RCC 7860 (cell line): ENCODE measurements around the gene TSPAN18.

Experiments used
- DNase-seq: peaks from one replicate; pipeline ENCODE4 v3.0.0-alpha.2; 2015; ENCODE audit warnings: low spot score
- FAIRE-seq: peaks from 2 replicates; lab custom pipeline; 2012; peaks lifted over from hg19 to GRCh38; lab: Jason Lieb, UNC

TSPAN18 gene

DNA sequence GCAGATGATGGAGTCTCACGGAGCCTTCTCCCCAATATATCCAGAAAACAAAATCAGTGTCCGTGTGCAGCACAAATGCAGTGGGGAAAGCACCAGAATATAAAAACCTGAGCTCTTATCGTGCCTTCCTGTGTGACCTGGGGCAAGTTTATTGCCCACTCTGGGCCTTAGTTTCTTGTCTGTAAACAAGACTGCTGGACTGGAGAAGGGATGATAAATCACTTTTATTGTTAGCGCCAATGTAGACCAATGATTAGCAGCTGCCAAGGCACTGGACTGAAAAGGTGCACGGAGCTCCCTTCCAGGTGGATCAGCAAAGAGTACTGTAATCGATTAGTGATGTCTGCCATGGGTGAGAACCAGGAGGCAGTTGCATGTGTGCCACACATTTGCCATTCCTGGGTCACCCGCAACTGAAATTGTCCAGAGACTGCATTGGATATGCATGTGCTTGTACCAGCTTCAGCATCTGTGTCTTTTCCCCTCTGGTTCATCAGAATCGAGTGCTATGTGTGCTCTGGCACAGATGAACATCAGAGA is 89.2 kb downstream of the TSPAN18 start:
- FAIRE-seq (no peak), DNase-seq (no peak)

GRCh38 chr11:44816761-44817160 is 90.0 kb downstream of the TSPAN18 start:
- DNase-seq (no peak), FAIRE-seq (no peak)

DNA sequence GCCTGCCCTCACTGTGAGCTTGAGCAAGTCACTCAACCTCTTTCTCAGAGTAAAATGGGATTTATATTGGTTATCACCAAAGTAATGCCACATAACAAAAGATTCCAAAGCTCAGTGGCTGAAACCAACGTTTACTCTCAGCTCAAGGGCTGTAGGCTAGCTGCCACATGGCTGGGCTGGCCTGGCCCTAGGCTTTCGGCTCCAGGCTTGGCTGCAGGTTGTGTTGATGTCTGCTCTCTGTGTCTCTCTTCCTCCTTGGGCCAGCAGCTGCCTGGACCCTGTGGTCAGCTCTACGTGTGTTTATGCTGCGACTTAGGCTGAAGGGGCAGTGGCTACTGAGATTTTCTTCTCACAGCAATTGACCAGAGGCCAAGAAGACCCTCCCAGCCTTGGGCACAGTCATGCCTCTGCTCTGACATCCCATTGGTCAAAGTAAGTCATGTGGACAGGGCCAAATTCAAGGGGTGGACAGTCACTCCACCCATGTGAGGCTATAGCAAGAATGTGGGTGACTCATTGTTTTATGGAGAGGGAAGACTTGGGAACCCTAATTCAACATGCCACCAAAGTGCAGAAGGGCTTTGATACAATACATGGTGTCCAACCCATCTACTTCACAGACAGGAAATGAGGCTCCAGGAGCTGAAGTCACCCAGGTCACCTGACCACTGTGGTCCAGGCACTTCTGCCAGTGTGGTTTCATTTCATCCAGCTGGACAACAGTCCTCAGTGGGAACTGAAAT is 90.6 kb downstream of the TSPAN18 start:
- no peak for DNase-seq
- no peak for FAIRE-seq

GRCh38 chr11:44818110-44818509 is 91.3 kb downstream of the TSPAN18 start:
- no peak for FAIRE-seq
- DNase-seq = no peak

DNA sequence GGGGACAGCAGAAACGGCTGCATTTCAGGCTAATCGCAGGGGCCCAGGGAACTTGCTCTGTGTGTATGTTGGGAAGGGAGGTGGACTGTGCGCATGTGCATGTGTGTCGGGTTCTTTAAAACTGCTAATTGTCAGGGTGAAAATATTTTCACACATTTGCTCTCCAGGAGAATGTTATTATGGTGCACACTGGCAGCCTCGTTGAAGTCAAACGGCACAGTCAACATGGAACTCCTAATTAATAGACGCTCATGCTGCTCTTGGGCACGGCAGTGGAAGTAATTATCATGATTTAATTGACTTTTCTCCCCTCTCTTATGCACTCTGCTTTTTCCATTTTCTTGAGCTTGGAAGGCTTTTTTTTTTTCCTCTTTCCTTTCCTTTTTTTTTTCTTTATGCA is 92.6 kb downstream of the TSPAN18 start:
- DNase-seq (no peak), FAIRE-seq (no peak)

GRCh38 chr11:44822369-44822768 is 95.6 kb downstream of the TSPAN18 start:
- no peak for DNase-seq
- FAIRE-seq = no peak

- DNase-seq (no peak), FAIRE-seq (no peak)
These were observed 96.2 kb downstream of the TSPAN18 start for GRCh38 chr11:44823006-44823405.

DNA sequence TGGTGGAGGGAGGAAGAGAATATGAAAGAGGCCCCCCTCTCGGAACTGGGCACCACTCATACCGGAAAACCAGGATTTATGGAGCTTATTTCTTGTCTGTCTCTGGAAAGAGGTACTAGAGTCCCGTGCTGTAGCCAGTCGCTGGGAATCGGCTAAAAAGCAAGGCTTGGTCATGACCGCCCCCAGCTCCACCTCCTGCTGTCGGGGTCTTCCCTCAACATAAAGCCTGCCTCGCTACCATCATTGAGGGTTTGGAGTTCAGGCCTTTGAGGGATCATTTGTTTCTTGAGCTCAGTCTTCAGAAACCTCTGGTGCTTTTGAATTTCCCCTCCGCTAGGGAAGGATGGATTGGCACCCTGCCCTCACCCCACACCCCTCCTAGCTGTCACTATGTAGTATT is 97.1 kb downstream of the TSPAN18 start:
- FAIRE-seq (no peak), DNase-seq (no peak)

DNA sequence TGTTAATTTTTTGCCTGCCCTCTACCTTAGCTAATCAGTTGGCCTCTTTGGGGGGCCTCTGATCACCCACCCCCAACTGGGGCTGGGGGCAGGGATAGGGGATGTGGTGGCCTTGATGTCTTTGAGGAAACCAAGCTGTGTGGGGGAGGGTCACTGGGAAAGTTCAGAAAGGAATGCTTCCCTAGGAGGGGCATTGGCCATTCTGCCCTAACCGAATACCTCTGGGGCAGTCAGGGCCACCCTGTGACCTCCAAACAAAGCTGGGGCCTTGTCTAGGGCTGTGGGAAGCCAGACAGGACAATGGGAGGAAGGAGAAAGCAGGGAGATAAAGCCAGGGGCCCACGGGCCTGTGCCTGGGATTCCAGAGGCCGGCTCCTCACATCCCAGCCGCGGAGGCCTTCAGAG is 97.5 kb downstream of the TSPAN18 start:
- FAIRE-seq = no peak
- DNase-seq = no peak

- no peak for DNase-seq
- no peak for FAIRE-seq
These were observed 98.5 kb downstream of the TSPAN18 start for GRCh38 chr11:44825058-44825785.

GRCh38 chr11:44826922-44827643 is 100.3 kb downstream of the TSPAN18 start:
- DNase-seq (no peak), FAIRE-seq (no peak)

DNA sequence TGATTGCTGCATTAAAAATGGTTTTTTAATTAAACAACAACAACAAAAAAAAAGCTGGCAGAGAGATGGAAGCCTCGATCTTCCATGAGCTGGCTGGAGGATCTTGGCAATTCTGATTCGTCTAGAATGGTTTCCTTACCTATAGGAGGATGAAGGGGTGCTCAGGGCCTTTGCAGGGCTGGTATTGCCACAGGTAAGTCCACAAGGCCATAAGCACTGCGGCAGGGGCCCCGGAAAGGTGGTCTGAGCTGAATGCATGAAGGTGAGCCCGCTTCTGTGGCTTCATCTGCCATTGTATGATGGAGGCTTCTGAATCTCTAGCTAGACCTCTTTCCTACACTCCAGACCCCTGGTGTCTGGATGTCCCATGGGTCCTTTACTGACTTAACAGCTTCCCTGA is 101.5 kb downstream of the TSPAN18 start:
- DNase-seq = no peak
- FAIRE-seq = no peak

DNA sequence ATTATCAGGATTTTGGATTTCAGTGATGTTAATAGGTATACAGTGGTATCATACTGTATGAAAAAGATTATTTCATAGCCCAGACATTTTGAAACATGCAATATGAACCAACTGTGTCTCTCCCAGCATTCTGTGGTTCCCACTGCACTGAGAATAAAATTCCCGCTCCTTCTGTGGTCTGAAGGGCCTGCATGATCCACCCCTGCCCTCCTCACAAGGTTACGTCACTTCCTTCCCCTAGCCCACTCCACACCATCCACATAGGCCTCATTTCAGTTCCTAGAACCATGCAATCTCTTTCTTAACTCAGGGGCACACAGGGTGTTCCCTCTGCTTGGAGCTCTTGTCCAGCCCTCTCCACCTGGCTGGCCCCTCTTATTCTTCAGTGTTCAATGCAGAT is 103.1 kb downstream of the TSPAN18 start:
- DNase-seq (no peak), FAIRE-seq (no peak)

DNA sequence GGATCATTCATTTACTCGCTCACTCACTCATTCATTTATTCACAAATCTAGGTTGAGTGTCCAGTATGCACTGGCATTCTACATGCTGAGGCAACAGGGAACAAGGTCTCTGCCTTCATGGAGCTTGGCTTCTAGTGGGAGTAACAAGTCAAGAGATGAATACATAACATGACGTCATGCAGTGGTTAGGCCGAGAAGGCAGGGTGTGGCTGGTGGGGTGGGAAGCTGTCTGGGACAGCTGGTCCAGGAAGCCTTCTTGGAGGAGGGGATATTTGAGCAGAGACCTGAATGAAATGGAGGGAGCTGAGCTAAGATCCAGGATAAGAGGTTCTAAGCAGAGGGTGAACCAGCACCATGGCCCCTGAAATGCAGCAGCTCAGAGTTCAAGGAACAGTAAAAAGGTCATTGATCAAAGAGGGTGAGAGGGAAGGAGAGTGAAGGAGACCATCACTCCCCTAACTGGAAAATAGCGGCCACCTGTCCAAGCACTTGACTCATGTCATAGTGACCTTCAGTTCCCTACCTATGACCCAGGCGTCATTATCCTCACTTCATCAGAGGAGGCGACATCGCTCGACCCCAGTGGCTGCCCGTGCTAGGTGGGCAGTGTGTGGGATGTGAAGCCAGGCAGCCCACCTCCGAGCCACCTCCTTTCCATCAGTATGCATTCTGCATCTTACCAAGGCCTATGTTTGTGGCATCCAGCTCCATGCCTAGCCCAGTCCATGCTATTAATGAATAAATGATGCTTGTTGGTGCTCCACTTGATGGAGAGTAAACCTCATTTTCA is 105.0 kb downstream of the TSPAN18 start:
- no peak for DNase-seq
- FAIRE-seq = no peak

GRCh38 chr11:44832452-44832851 is 105.7 kb downstream of the TSPAN18 start:
- FAIRE-seq = no peak
- DNase-seq = no peak

DNA sequence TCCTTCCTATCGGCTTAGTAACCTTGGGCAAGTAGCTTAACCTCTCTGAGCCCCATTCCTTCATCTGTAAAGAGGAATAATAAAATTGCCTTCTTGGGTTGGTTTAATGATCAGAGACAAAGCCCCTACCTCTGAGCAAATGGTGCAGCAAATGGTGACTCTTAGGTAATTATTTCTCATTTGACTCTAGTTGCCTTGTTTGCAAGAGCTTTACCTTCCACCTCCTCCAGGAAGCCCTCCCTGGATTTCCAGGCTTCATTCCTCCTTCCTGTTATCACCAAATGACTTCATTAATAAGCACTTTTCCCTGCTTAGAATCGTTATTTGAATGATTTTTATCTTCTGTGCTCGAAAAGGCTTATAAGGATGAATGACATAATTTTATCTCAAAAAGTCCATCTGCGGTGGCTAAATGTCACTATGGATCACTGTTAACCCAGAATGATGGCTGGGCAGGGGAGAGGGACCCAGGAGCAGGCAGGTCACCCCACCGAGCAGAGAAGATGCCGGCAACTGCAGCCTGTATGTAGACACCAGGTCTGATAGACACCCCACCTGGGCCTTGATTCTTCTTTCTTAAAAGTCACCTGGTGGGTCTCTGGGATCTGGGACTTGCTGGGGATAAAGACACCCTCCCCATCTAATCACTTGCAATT is 106.6 kb downstream of the TSPAN18 start:
- FAIRE-seq (no peak), DNase-seq (no peak)

DNA sequence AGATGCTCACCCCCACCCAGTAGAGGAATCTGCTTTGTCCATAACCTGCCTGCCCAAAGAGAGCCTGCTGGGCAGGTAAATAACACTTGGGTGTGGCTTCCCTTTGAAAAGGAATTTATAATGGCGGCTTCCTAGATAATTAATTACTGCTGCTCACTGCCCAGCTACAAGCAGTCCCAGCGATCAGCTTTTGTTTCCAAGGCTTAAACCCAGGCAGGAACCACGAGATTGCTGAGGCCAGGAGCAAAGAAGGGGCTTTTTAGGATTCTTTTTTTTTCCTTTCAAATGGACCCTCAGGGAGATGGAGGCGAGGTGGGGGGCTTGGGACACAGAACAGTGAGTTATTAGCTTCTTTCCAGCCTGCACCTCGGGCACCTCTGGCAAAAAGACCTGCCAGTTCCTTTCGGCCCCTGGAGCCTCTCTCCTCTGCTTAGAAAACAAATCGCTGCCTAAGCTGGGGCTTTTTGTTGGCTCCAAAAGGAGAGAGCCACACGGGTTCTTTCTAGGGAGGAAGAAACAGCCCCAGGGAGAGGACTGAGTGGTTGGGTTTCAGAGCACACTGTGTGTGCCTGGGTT is 107.2 kb downstream of the TSPAN18 start:
- FAIRE-seq (no peak), DNase-seq (no peak)

DNA sequence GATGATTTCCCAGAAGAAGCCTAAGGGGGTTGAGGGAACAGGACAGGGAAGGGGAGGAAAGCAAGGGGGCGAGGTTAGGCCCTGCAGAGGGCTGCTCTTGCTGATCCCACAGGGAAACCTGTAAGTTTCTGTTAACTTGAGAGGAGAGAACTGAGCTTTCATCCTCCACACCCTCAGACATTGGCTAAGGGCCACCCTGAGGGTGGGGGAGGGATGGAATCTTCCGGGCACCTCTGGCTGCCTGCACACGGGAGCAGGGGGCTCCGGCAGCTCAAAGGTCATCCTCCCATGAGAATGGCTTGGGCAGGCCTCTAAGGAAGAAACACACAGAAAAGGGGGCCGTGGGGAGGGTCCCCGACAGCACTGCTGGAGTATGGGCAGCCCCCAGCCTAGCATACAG is 108.1 kb downstream of the TSPAN18 start:
- DNase-seq = no peak
- no peak for FAIRE-seq

DNA sequence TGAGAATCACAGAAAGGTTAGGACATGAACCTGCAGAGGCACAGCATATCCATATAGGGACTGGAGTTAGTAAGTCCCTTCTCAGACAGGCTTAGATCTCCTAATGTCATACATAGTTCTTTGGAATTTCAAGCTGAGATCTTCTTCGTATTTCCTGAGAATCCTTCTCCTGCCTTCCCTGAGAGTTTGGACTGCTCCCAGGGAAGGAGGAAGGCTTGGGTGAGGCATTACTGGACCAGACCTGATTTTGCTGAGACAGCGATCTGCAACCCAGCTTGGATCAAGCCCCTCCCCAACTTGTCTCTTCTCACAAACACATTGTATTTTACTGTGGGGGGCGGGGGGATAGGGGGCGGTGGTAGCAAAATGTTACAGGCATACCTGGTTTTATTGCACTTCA is 108.5 kb downstream of the TSPAN18 start:
- FAIRE-seq (no peak), DNase-seq (no peak)

GRCh38 chr11:44835938-44836337 is 109.2 kb downstream of the TSPAN18 start:
- no peak for FAIRE-seq
- no peak for DNase-seq
